ENCODE results near the gene WIPI1.
"Not testable (repeated sequence)": the region's sequence is repeated elsewhere in the genome, so short reads cannot be mapped to it uniquely, and the experiment has no call there.

The WIPI1 gene

DNA sequence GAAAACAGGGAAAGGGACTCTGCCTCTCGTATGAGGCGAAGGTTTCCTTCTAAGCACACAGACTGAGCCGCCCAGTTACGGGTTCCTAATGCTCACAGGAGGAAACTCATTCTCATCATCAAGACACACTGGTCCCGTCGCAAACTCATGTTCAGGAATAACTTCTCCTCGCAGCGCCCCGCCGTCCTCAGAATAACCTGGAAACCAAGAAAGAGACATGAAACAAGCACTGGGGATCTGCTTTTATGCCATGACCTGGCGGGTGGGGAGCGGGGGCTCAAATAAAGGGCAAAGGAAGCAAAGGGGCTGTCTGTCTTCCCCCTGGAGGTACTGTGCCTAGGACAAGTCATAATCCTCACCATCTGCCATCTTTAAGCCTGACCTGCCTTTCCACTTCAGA, 31.3 kb downstream of the WIPI1 start:
- H3K4me3 ChIP-seq (ENCODE audit: low read length in 2 of 2): no peak overlapping the region
- no peaks in the 10 kb centered on the region for H3K9me3 ChIP-seq (ENCODE audit: control insufficient read depth in 2 of 2, low read length in 2 of 2)
- no peak overlapping the region for H3K9ac ChIP-seq (ENCODE audit: low read length in 2 of 2)
- H3K27ac ChIP-seq (ENCODE audit: low read length): no peak overlapping the region
- H3K27me3 ChIP-seq (ENCODE audit: control insufficient read depth in 1 of 2, insufficient read depth in 2 of 2, low read length in 2 of 2): no peaks in the 10 kb centered on the region
- peaks cover 30 to 44% of the 10 kb centered on the region in 2 donors for H3K36me3 ChIP-seq (ENCODE audit: control insufficient read depth in 2 of 2, insufficient read depth in 2 of 2, low read length in 2 of 2)
- H3K4me1 ChIP-seq (ENCODE audit: control insufficient read depth, insufficient read depth, low read length): no peaks in the 10 kb centered on the region

DNA sequence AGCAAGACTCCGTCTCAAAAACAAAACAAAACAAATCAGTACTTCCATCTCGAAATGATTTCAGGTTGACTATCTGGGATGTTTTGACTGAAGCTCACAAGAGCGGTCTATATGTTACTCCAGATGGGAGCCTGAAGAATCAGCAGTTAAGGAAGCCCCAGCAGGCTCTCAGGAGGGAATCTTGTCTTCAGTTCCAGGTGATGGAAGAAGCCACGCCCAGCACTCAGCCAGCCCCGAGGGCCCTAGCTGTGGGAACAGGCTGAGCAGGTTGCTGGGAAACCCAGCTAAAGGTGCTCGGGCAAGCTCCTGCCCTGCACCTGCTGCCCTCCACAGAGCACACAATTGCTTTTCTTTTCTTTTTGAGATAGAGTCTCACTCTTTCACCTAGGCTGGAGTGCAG, 32.4 kb downstream of the WIPI1 start:
- H3K4me1 ChIP-seq (ENCODE audit: control insufficient read depth, insufficient read depth, low read length): no peaks in the 10 kb centered on the region
- no peak overlapping the region for H3K27ac ChIP-seq (ENCODE audit: low read length)
- H3K27me3 ChIP-seq (ENCODE audit: control insufficient read depth in 1 of 2, insufficient read depth in 2 of 2, low read length in 2 of 2): no peaks in the 10 kb centered on the region
- H3K9ac ChIP-seq (ENCODE audit: low read length in 2 of 2): no peak overlapping the region
- H3K9me3 ChIP-seq (ENCODE audit: control insufficient read depth in 2 of 2, low read length in 2 of 2): no peaks in the 10 kb centered on the region
- H3K4me3 ChIP-seq (ENCODE audit: low read length in 2 of 2): no peak overlapping the region
- H3K36me3 ChIP-seq (ENCODE audit: control insufficient read depth in 2 of 2, insufficient read depth in 2 of 2, low read length in 2 of 2): peaks cover 21 to 33% of the 10 kb centered on the region in 2 donors

- Histone ChIP-seq H3K27ac (ENCODE audit: low read length) (no peak overlapping the region), H3K36me3 (ENCODE audit: control insufficient read depth in 2 of 2, insufficient read depth in 2 of 2, low read length in 2 of 2) (peaks cover 19 to 31% of the 10 kb centered on the region in 2 donors), H3K27me3 (ENCODE audit: control insufficient read depth in 1 of 2, insufficient read depth in 2 of 2, low read length in 2 of 2) (no peaks in the 10 kb centered on the region), H3K4me1 (ENCODE audit: control insufficient read depth, insufficient read depth, low read length) (no peaks in the 10 kb centered on the region), H3K9me3 (ENCODE audit: control insufficient read depth in 2 of 2, low read length in 2 of 2) (no peaks in the 10 kb centered on the region), H3K4me3 (ENCODE audit: low read length in 2 of 2) (no peak overlapping the region), H3K9ac (ENCODE audit: low read length in 2 of 2) (no peak overlapping the region)
These were observed 33.1 kb downstream of the WIPI1 start for GRCh38 chr17:68424203-68424602.

DNA sequence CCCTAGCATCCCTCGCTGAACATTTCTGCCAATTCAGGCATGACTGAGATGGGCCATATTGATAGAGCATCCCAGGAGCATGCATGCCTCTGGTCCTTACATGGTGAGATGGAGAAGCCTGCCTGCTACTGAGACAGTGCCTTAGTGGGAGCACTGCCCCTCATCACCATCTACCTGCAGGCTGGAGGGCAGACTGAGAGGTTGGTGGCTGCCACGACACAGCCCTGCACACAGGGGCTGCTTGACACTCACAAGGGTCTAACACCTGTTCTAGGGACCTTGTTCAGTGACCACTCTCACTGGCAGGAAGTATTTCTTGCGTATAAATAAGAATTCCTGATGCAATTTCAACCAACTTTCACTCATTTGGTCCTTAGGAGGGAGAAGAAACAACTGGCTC, 34.0 kb downstream of the WIPI1 start:
- Histone ChIP-seq H3K4me3 (ENCODE audit: low read length in 2 of 2) (no peak overlapping the region), H3K9ac (ENCODE audit: low read length in 2 of 2) (no peak overlapping the region), H3K4me1 (ENCODE audit: control insufficient read depth, insufficient read depth, low read length) (no peaks in the 10 kb centered on the region), H3K27ac (ENCODE audit: low read length) (no peak overlapping the region), H3K36me3 (ENCODE audit: control insufficient read depth in 2 of 2, insufficient read depth in 2 of 2, low read length in 2 of 2) (peaks cover 12 to 22% of the 10 kb centered on the region in 2 donors), H3K27me3 (ENCODE audit: control insufficient read depth in 1 of 2, insufficient read depth in 2 of 2, low read length in 2 of 2) (no peaks in the 10 kb centered on the region), H3K9me3 (ENCODE audit: control insufficient read depth in 2 of 2, low read length in 2 of 2) (no peaks in the 10 kb centered on the region)

GRCh38 chr17:68422821-68423220, 34.5 kb downstream of the WIPI1 start:
- no peak overlapping the region for H3K9ac ChIP-seq (ENCODE audit: low read length in 2 of 2)
- H3K4me3 ChIP-seq (ENCODE audit: low read length in 2 of 2): no peak overlapping the region
- H3K36me3 ChIP-seq (ENCODE audit: control insufficient read depth in 2 of 2, insufficient read depth in 2 of 2, low read length in 2 of 2): peaks cover 12 to 21% of the 10 kb centered on the region in 2 donors
- H3K9me3 ChIP-seq (ENCODE audit: control insufficient read depth in 2 of 2, low read length in 2 of 2): no peaks in the 10 kb centered on the region
- no peaks in the 10 kb centered on the region for H3K4me1 ChIP-seq (ENCODE audit: control insufficient read depth, insufficient read depth, low read length)
- no peak overlapping the region for H3K27ac ChIP-seq (ENCODE audit: low read length)
- H3K27me3 ChIP-seq (ENCODE audit: control insufficient read depth in 1 of 2, insufficient read depth in 2 of 2, low read length in 2 of 2): no peaks in the 10 kb centered on the region

GRCh38 chr17:68421486-68421885, 35.8 kb downstream of the WIPI1 start:
- H3K27me3 ChIP-seq (ENCODE audit: control insufficient read depth in 1 of 2, insufficient read depth in 2 of 2, low read length in 2 of 2): peaks cover 0 to 3% of the 10 kb centered on the region in 2 donors
- H3K9me3 ChIP-seq (ENCODE audit: control insufficient read depth in 2 of 2, low read length in 2 of 2): no peaks in the 10 kb centered on the region
- no peak overlapping the region for H3K27ac ChIP-seq (ENCODE audit: low read length)
- no peak overlapping the region for H3K4me3 ChIP-seq (ENCODE audit: low read length in 2 of 2)
- H3K9ac ChIP-seq (ENCODE audit: low read length in 2 of 2): no peak overlapping the region
- H3K4me1 ChIP-seq (ENCODE audit: control insufficient read depth, insufficient read depth, low read length): no peaks in the 10 kb centered on the region
- peaks cover 9 to 18% of the 10 kb centered on the region in 2 donors for H3K36me3 ChIP-seq (ENCODE audit: control insufficient read depth in 2 of 2, insufficient read depth in 2 of 2, low read length in 2 of 2)

DNA sequence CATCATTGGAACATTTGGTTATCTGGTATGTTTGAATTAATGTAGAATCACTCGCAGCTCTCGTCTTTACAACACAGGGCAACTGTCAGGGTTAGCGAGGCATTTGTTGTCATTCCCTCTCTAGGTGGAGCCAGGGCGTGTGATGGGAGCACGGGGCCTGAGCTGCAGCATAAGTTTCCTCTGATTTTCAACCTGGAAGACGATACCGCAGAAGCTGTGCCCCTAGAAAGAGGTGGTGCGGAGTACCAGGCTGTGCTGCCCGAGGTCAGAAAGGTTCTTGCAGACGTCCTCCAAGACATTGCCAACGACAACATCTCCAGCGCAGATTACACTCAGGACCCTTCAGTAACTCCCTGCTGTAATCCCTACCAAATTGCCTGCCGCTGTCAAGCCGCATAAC, 37.2 kb downstream of the WIPI1 start:
- Histone ChIP-seq H3K4me3 (ENCODE audit: low read length in 2 of 2) (no peak overlapping the region), H3K27ac (ENCODE audit: low read length) (no peak overlapping the region), H3K27me3 (ENCODE audit: control insufficient read depth in 1 of 2, insufficient read depth in 2 of 2, low read length in 2 of 2) (peaks cover 0 to 3% of the 10 kb centered on the region in 2 donors), H3K36me3 (ENCODE audit: control insufficient read depth in 2 of 2, insufficient read depth in 2 of 2, low read length in 2 of 2) (peaks cover 8 to 9% of the 10 kb centered on the region in 2 donors), H3K9me3 (ENCODE audit: control insufficient read depth in 2 of 2, low read length in 2 of 2) (no peaks in the 10 kb centered on the region), H3K9ac (ENCODE audit: low read length in 2 of 2) (no peak overlapping the region), H3K4me1 (ENCODE audit: control insufficient read depth, insufficient read depth, low read length) (no peaks in the 10 kb centered on the region)

DNA sequence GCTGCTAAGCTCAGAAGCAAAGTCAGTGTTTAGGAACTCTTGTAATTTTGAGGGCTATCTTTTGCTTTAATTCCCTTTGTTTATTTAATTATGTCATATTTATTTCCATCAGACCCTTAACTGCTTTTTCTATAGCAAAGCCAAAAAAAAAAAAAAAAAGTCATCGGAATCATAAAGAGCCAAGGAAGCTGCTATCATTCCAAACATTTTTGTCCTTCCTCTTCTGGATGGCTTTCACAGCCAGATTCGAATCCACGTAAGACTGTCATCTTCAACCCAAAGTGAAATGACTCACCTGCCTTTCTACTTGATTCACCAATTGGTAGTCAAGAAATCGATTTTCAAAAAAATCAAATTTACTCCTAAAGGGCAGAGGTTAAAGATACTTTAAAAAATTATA, 38.4 kb downstream of the WIPI1 start:
- Histone ChIP-seq H3K27ac (ENCODE audit: low read length) (no peak overlapping the region), H3K4me1 (ENCODE audit: control insufficient read depth, insufficient read depth, low read length) (no peaks in the 10 kb centered on the region), H3K9me3 (ENCODE audit: control insufficient read depth in 2 of 2, low read length in 2 of 2) (no peaks in the 10 kb centered on the region), H3K27me3 (ENCODE audit: control insufficient read depth in 1 of 2, insufficient read depth in 2 of 2, low read length in 2 of 2) (peaks cover 0 to 3% of the 10 kb centered on the region in 2 donors), H3K36me3 (ENCODE audit: control insufficient read depth in 2 of 2, insufficient read depth in 2 of 2, low read length in 2 of 2) (peaks cover 6 to 9% of the 10 kb centered on the region in 2 donors), H3K4me3 (ENCODE audit: low read length in 2 of 2) (no peak overlapping the region), H3K9ac (ENCODE audit: low read length in 2 of 2) (no peak overlapping the region)

- H3K9me3 ChIP-seq (ENCODE audit: control insufficient read depth in 2 of 2, low read length in 2 of 2): no peaks in the 10 kb centered on the region
- no peak overlapping the region for H3K27ac ChIP-seq (ENCODE audit: low read length)
- H3K4me3 ChIP-seq (ENCODE audit: low read length in 2 of 2): no peak overlapping the region
- peaks cover 0 to 3% of the 10 kb centered on the region in 2 donors for H3K27me3 ChIP-seq (ENCODE audit: control insufficient read depth in 1 of 2, insufficient read depth in 2 of 2, low read length in 2 of 2)
- no peak overlapping the region for H3K9ac ChIP-seq (ENCODE audit: low read length in 2 of 2)
- no peaks in the 10 kb centered on the region for H3K4me1 ChIP-seq (ENCODE audit: control insufficient read depth, insufficient read depth, low read length)
- H3K36me3 ChIP-seq (ENCODE audit: control insufficient read depth in 2 of 2, insufficient read depth in 2 of 2, low read length in 2 of 2): peaks cover 0 to 3% of the 10 kb centered on the region in 2 donors
These were observed 40.0 kb downstream of the WIPI1 start for GRCh38 chr17:68417317-68417716.

DNA sequence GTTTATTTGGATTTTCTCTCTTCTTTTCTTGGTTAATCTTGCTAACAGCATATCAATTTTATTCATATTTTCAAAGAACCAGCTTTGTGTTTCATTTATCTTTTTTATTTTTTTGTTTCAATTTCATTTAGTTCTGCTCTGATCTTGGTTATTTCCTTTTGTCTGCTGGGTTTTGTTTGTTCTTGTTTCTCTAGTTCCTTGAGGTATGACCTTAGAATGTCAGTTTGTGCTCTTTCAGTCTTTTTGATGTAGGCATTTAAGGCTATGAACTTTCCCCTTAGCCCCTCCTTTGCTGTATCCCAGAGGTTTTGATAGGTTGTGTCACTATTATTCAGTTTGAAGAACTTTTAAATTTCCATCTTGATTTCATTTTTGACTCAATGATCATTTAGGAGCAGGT, 42.4 kb downstream of the WIPI1 start:
- H3K27ac ChIP-seq (ENCODE audit: low read length); H3K9ac ChIP-seq (ENCODE audit: low read length in 2 of 2); H3K27me3 ChIP-seq (ENCODE audit: control insufficient read depth in 1 of 2, insufficient read depth in 2 of 2, low read length in 2 of 2); H3K9me3 ChIP-seq (ENCODE audit: control insufficient read depth in 2 of 2, low read length in 2 of 2); H3K4me1 ChIP-seq (ENCODE audit: control insufficient read depth, insufficient read depth, low read length); H3K36me3 ChIP-seq (ENCODE audit: control insufficient read depth in 2 of 2, insufficient read depth in 2 of 2, low read length in 2 of 2); H3K4me3 ChIP-seq (ENCODE audit: low read length in 2 of 2): not testable (repeated sequence)

DNA sequence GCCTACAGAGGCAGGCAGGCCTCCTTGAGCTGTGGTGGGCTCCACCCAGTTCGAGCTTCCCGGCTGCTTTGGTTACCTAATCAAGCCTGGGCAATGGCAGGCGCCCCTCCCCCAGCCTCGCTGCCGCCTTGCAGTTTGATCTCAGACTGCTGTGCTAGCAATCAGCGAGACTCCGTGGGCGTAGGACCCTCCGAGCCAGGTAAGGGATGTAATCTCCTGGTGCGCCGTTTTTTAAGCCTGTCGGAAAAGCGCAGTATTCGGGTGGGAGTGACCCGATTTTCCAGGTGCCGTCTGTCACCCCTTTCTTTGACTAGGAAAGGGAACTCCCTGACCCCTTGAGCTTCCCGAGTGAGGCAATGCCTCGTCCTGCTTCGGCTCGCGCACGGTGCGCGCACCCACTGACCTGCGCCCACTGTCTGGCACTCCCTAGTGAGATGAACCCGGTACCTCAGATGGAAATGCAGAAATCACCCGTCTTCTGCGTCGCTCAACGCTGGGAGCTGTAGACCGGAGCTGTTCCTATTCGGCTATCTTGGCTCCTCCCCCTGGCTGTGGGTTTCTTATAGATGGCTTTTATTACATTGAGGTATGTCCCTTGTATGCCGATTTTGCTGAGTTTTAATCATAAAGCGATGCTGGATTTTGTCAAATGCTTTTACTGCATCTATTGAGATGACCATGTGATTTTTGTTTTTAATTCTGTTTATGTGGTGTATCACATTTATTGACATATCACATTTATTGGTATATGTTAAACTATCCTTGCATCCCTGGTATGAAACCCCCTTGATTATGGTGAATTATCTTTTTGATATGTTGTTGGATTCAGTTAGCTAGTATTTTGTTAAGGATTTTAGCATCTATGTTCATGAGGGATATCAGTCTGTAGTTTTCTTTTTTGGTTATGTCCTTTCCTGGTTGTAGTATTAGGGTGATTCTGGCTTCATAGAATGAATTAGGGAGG, 43.4 kb downstream of the WIPI1 start:
- not testable (repeated sequence) for H3K9ac ChIP-seq (ENCODE audit: low read length in 2 of 2); H3K4me1 ChIP-seq (ENCODE audit: control insufficient read depth, insufficient read depth, low read length); H3K9me3 ChIP-seq (ENCODE audit: control insufficient read depth in 2 of 2, low read length in 2 of 2); H3K4me3 ChIP-seq (ENCODE audit: low read length in 2 of 2); H3K36me3 ChIP-seq (ENCODE audit: control insufficient read depth in 2 of 2, insufficient read depth in 2 of 2, low read length in 2 of 2); H3K27me3 ChIP-seq (ENCODE audit: control insufficient read depth in 1 of 2, insufficient read depth in 2 of 2, low read length in 2 of 2); H3K27ac ChIP-seq (ENCODE audit: low read length)

All from stomach smooth muscle (tissue), 2 donors.